CD1c-positive myeloid dendritic cell (primary cell): ENCODE data around the gene LINC01488.

ENCODE experiments used
- DNase-seq: peaks from one replicate; pipeline ENCODE4 v3.0.0-alpha.2; 2016; ENCODE audit errors: extremely low spot score

The LINC01488 gene

DNA sequence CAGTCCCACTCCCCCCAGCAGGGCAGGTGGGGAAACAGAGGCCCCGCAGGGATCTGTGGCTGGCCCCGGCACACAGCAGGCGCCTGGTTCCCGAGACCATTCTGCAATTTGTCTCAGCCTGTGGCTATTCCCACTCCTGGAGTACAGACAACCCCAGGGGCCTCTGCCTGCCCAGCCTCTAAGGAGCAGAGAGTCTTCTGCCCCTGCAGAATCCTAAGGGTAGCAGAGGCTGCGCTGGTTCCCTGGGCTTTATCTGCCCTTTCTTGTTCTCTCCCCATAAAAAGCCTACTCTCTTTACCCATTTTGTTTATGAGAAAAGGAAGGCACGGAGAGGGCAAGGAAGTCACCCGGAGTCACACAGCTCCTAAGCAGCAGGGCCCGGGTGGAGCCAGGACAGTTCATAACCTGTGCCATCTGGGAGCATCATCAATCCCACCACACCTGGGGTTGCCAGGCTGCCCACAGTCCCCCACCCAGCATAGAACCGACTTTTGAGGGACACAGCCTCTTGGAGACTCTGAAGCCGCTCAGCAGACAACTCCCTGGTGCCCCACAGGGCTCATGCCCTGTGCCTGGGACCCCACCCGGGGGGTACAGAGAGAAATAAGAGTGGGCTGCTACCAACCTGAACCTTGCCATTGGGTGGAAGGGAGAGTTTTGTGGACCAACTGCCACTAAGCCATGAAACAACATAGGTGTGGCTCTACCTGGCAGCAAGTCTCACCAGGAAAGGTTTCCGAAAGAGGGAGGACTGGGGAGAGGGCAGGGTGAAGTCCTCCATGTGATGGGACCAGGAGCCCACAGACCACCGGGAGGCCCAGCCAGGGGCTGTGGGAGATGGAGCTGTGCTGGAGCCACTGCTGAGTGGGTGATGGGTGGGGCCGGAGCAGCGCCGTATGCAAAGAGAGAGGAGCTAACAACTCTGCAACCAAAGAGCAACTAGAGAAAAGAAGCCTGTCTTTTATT, 17.2 kb upstream of the LINC01488 start:
- no peak for DNase-seq

- no peak for DNase-seq
Measured at GRCh38 chr11:69465236-69466000, 16.0 kb upstream of the LINC01488 start.

DNA sequence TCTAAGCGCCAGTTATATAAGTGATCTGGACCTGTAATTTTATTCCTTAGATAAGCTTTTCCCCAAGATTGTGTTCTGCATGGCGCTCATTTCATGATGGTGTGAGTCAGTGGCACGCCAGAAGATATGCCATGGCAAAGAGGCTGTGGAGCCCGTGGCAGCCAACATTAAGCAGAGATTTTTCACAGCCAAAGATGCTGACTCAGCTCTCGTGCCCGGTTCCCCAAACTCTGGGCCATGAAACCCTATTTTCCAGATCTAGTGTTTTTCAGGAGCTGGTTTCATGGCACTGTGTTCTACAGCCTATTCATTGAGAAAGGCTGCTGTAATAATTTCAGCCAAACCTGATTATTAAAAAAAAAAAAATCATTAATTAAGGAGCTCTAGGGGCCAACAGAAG, 15.4 kb upstream of the LINC01488 start:
- DNase-seq, result no peak

- DNase-seq, result no peak
Measured at GRCh38 chr11:69467196-69467595, 14.3 kb upstream of the LINC01488 start.

DNA sequence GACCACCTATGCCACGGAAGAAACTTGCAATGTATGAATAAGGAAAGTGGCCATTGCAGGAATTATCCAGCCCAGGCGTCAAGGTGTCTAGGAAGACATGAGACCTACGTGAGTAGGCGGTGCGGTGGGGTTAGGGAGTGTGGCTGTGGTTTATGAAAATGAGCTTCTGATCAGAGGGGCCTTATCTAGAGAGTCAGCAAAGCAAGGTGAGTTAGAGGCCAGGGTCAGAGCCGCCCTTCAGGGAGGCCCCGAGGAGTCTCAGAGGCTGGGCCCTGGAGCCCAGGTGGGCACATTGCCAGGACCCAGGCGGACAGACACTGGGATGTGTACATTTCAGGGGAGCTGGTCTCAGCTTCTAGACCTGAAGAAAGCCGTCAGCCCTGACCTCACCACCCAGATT, 13.8 kb upstream of the LINC01488 start:
- no peak for DNase-seq

- DNase-seq, result no peak
Measured at GRCh38 chr11:69468221-69468620, 13.2 kb upstream of the LINC01488 start.

DNA sequence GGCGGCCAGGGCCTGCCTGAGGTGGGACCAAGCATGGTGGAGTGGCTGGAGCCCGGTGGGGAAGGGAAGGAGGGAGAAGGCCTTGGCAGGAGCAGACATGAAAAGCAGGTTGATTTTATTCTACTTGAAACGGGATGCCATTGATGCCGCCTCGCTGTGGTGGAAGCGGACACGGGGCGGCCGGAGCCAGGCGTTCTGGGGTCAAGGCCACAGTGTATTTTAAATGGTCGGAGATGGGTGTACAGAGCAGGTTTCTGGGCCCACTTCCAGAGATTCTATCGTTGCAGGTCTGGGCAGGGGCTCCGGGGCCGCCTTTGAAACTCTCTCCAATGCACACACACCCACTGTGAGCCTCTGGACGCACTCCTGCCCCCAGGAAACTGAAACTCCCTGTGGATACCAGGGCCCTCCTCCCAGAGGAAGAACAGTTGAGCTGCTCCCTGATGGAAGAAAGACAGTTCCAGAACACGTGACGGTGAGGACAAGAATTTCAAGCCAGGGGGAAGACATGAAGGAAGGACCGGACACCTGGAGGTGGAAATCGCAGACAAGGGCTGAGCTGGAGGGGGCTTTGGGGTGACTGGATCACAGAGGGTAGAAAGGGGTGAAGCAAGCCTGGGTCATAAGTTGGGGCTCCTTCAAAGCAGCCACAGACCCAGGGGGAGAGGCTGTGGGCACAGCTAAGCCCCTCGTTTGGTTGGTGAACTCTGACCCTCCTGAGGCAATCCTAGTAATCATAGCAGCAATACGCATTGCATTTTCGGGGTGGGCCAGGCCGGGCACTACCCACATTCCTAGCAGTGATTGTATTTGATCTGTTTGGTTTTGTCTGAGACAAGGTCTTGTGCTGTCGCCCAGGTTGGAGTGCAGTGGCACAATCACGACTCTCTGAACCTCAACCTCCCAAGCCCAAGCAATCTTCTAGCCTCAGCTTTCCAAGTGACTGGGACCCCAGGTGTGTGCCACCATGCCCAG, 12.3 kb upstream of the LINC01488 start:
- DNase-seq, result no peak

- no peak for DNase-seq
Measured at GRCh38 chr11:69470301-69470700, 11.2 kb upstream of the LINC01488 start.

DNA sequence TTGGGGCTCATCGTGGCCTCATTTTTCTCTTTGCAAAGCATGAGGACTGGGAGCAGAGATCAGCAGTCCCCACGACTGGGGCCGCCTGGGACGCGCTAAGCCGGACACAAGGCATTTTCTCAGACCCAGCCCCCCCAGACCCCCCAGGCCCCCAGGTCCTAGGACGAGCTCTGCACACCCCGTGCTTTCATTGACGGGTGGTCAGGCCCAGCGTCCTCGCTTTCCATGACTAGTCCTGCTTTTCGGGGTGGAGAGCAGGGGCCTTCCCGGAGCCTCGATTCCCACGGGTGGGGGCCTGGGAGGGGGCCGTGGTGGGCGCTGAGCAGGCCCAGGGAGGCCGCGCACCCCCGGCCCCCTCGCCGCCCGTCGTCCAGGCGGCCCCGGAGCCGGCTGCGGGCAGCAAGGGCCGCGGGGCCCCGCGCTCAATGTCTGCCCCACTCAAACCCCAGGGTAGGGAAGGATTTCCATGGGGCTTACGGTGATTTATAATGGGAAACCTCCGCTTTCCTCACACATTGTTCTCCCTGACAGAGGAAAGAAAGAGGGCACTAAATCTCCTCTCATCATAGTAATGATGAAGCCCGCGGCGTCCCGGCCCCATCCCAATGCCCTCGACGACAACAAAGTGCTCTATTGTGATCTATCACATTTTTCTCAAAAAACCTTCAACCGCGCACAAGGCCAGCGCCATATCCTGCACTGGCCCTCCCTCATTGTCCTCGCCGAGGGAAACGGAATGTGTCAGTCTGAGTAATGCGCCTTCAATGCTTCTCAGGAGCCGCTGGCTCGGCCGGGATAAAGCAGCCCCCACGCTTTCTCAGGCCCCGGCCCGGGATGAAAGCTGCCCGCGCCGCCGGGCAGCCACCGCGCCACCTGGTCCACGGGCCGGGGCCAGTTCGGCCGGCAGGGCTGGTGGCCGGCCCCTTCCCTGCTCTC, 10.4 kb upstream of the LINC01488 start:
- DNase-seq, result no peak

DNA sequence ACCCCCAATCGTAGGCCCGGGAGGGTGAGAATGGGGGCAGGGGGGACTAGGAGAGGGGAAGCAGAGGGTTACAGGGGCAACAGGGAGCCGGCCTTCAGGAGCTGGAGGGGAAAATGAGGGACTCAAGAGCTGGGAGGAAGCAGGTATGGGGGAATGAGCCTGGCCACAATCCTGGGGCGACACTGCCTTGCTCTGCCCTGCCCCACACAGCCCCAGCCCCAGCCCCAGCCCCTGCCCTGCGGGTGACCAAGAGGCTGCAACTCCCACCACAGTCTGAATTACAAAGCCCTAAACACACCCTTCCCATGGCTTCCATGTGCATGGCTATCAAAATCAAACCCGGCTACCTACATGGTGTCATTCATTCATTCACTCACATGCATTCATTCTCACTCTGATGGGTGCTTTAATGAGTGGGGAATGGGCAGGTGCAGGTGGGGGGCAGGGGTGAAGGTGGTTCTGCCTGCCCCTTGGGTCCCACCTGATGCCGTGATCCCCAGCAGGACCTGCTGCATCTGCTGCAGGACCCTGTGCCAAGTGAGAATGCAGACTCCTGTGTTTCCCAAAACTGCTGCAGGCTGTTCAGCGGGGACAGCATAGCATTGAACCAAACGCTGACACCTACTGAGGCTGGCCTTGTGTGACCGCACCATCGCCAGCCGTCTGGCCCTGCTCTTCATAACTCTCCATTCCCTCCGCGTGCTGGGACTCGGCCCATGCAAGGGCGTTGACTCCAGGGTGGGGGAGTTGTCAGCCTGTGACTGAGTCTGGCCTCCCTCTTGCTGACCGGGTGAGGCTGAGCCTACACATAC, 9.5 kb upstream of the LINC01488 start:
- no peak for DNase-seq

- DNase-seq, result no peak
Measured at GRCh38 chr11:69472541-69473275, 8.8 kb upstream of the LINC01488 start.

DNA sequence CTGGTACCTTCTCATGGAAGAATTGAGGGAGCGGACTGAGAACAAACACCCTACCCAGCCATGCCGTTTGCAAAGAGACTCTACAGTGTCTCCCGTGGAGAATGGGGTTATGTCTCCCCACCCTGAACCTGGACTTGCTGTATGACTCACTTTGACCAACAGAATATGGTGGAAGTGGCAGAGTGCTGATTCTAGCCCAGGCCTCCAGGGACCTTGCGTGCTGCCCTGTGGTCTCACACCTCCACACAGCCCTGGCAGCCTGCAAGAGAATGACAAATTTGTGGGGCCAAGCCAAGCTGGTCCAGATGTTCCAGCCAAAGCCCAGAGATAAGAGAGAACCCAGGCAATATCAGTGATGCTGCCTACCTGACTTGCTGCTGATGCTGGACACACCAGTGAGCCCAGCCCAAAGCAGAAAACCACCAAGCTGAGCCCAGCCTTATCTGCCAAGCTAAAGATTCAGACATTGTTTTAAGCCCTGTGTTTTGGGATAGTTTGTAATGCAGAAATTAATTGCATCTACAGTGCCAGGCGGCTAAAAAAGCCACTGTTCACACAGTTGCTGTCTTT, 8.1 kb upstream of the LINC01488 start:
- DNase-seq, result no peak

- DNase-seq, result no peak
Measured at GRCh38 chr11:69474736-69475135, 6.7 kb upstream of the LINC01488 start.

GRCh38 chr11:69475141-69475865, 6.2 kb upstream of the LINC01488 start:
- no peak for DNase-seq

- DNase-seq, result no peak
Measured at GRCh38 chr11:69475866-69476471, 5.5 kb upstream of the LINC01488 start.

DNA sequence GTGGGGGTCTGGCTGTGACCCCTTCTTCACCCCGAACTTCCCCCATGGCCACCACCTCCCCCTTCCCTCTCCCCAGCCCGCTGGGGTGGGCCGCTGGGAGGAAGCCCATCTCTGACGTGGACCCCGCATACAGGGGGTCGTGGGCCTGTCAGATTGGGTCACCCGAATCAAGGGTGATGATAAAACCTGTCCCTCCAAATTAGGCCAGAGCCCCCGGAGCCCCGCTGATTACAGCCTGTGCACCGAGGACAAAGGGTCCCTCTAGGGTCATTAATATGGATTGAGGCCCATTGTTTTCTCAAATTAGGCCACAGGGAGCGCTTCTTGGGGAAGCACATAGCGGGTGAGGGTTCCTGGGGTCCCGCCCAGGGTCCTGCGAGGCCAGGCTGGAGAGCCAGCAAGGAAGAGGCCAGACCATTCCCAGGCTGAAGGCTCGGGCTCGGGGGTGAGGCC, 4.9 kb upstream of the LINC01488 start:
- no peak for DNase-seq

- no peak for DNase-seq
Measured at GRCh38 chr11:69477086-69477485, 4.4 kb upstream of the LINC01488 start.
